Right renal pelvis (tissue), 4 donors: ENCODE results near the gene NCAN. TPM values are rescaled to one million over a fixed set of nuclear protein-coding genes. Genes with fewer than 3 reads are reported as not detected.
"Not testable (repeated sequence)": the region's sequence is repeated elsewhere in the genome, so short reads cannot be mapped to it uniquely, and the experiment has no call there.

Source experiments
- DNase-seq, 4 donors: peaks; one replicate each; pipeline ENCODE4 v3.0.0-alpha.2; 2013; ENCODE audit warnings: low read depth in 4 of 4, low spot score in 3 of 4, missing footprints in 1 of 4
- polyA plus RNA-seq, 4 donors: library from polyadenylated mRNA; unstranded; fragments of 120-200 nt; gene quantifications; one replicate each; pipeline ENCODE4 v1.2.1, GENCODE V29; 2013; ENCODE audit not compliant: insufficient read length in 4 of 4

The NCAN gene
- polyA plus RNA-seq, 4 donors = 0.12 to 0.27 (median 0.14) TPM; not detected in 1

DNA sequence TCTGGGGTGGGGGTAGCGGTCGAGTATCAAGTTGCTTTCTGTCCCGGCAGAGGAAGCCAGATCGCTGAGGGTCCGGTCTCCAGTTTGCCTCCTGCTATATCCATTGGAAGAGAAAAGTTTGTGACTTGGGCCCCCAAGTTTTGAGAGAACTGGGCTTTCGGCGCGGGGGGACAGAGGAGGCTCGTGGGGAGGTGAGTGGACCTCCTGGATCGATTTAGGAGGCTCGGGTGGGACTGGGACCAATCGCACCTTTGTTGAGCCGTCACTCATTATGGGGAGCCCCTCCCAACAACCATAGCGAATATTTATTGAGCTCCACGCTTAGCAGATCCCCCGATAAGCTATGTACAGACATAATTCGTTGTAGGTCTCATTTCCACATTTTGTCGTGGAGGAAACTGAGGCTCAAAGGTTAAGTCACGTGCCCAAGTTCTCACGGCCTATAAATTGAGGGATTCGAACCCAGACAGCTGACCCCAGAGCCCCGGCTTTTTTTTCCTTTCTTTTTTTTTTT is 18.8 kb upstream of the NCAN start:
- DNase-seq = no peak

GRCh38 chr19:19193926-19194325 is 17.8 kb upstream of the NCAN start:
- no peak for DNase-seq

- DNase-seq = no peak
Observed at GRCh38 chr19:19201697-19202630, 9.8 kb upstream of the NCAN start.

GRCh38 chr19:19202707-19203011 is 9.1 kb upstream of the NCAN start:
- DNase-seq = no peak

GRCh38 chr19:19203012-19203856 is 8.5 kb upstream of the NCAN start, which contains the start of gene NR2C2AP:
Gene NR2C2AP, minus strand, starts transcription at chr19:19203414. Its CDS starts 354 bp downstream, at chr19:19203060.
- peak; percentile 69 to 81 (median 78) for DNase-seq

- DNase-seq = no peak
Observed at GRCh38 chr19:19204181-19204580, 7.6 kb upstream of the NCAN start.

- DNase-seq = no peak
Observed at GRCh38 chr19:19205416-19206410, 6.0 kb upstream of the NCAN start.

GRCh38 chr19:19206938-19207337 is 4.8 kb upstream of the NCAN start:
- no peak for DNase-seq

GRCh38 chr19:19207637-19208572 is 3.9 kb upstream of the NCAN start:
- DNase-seq = no peak

GRCh38 chr19:19209372-19209771 is 2.4 kb upstream of the NCAN start:
- no peak for DNase-seq

DNA sequence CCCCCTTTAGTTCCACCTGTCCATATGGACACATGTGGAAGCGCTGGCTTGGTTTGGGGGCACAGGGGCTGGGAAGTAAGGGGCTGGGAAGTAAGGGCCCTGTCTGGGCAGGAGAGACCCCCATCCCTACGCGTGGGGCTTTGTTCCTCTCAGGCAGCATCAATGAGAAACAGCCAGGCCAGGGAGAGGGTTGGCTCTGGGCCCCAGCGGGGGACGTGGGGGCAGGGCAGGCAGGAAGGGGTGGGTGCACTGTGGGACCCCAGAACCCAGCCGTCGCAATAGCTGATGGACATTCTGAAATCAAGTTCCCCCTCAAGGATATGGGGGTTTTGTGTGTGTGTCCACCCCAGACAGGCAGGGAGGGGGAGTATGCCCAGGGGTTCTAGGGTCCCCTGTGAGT is 1.2 kb downstream of the NCAN start:
- no peak for DNase-seq

GRCh38 chr19:19213426-19214158 is 1.8 kb downstream of the NCAN start:
- no peak for DNase-seq

DNA sequence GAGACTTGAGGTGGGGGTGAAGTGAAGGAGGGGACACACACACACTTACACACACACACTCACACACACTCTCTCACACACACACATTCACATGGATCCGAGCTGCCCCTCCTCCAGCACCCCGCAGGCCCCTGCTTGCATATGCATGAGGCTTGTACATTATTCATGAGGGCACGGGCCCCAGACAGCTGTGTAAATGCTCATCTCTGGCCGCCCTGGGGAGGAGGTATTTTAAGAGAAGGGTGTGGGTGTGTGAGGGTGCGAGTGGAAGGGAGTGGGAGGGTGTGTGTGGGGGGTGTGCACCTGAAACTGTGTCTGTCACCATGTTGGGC is 2.4 kb downstream of the NCAN start:
- DNase-seq = no peak

- peak in 1 of 4 donors; percentile 49 for DNase-seq
Observed at GRCh38 chr19:19214892-19215291, 3.1 kb downstream of the NCAN start.

GRCh38 chr19:19215792-19216191 is 4.0 kb downstream of the NCAN start:
- DNase-seq = no peak

- DNase-seq = no peak
Observed at GRCh38 chr19:19217099-19217498, 5.3 kb downstream of the NCAN start.

- no peak for DNase-seq
Observed at GRCh38 chr19:19218911-19219310, 7.2 kb downstream of the NCAN start.

- DNase-seq = not testable (repeated sequence)
Observed at GRCh38 chr19:19221000-19221399, 9.2 kb downstream of the NCAN start.
